Kidney epithelial cell (primary cell): ENCODE measurements around the gene SRPRB. TPM values are rescaled to one million over a fixed set of nuclear protein-coding genes. Genes with fewer than 3 reads are reported as not detected.

ENCODE experiments used
- DNase-seq: peaks from one replicate; pipeline ENCODE4 v3.0.0-alpha.2; 2010; ENCODE audit warnings: low read depth
- H3K27me3 ChIP-seq: 2 replicates; pipeline ENCODE4 v1.6.0; 2011; ENCODE audit warnings: low read length; ENCODE audit not compliant: control insufficient read depth, insufficient read depth
- H3K36me3 ChIP-seq: 2 replicates; pipeline ENCODE4 v1.5.1; 2011; ENCODE audit warnings: low read length; ENCODE audit not compliant: control insufficient read depth, insufficient read depth
- H3K4me3 ChIP-seq: 2 replicates; pipeline ENCODE4 v1.5.1; 2011; ENCODE audit warnings: low read depth, mild to moderate bottlenecking, control low read depth, low read length
- CTCF ChIP-seq: IDR thresholded peaks from 2 replicates; pipeline ENCODE4 v1.5.1; 2011; ENCODE audit warnings: mild to moderate bottlenecking, moderate library complexity, low read length, control low read depth, inconsistent platforms; ENCODE audit not compliant: insufficient read depth, poor library complexity, severe bottlenecking
- total RNA-seq: library from RNA; depleted of rRNA; stranded (reverse); fragments of >200 nt; gene quantifications from 2 replicates; pipeline ENCODE4 v1.2.3, GENCODE V29; 2015

SRPRB gene
- total RNA-seq, 1 donor from 2014 or later: 67.3 TPM

GRCh38 chr3:133836497-133837158 lies 31.0 kb downstream of the SRPRB start:
- no peak overlapping the region for H3K4me3 ChIP-seq
- H3K36me3 ChIP-seq: no peaks in the 10 kb centered on the region
- no peak for TF ChIP-seq CTCF
- H3K27me3 ChIP-seq: no peaks in the 10 kb centered on the region
- no peak for DNase-seq

- H3K27me3 ChIP-seq: no peaks in the 10 kb centered on the region
- TF ChIP-seq CTCF: no peak
Observed at GRCh38 chr3:133837487-133838295, 32.1 kb downstream of the SRPRB start.

GRCh38 chr3:133838296-133838789 lies 32.7 kb downstream of the SRPRB start:
- Histone ChIP-seq H3K4me3 (no peak overlapping the region), H3K36me3 (no peaks in the 10 kb centered on the region), H3K27me3 (no peaks in the 10 kb centered on the region)
- TF ChIP-seq CTCF: no peak
- DNase-seq: no peak

More at GRCh38 chr3:133837487-133838295, 32.1 kb downstream of the SRPRB start:
- DNase-seq: no peak
- no peaks in the 10 kb centered on the region for H3K36me3 ChIP-seq
- H3K4me3 ChIP-seq: no peak overlapping the region

- Histone ChIP-seq H3K4me3 (no peak overlapping the region), H3K27me3 (no peaks in the 10 kb centered on the region), H3K36me3 (no peaks in the 10 kb centered on the region)
- no peak for DNase-seq
- TF ChIP-seq CTCF: no peak
Observed at GRCh38 chr3:133838916-133839800, 33.5 kb downstream of the SRPRB start.

- DNase-seq: no peak
- no peaks in the 10 kb centered on the region for H3K36me3 ChIP-seq
- TF ChIP-seq CTCF: no peak
- H3K27me3 ChIP-seq: no peaks in the 10 kb centered on the region
- H3K4me3 ChIP-seq: no peak overlapping the region
Observed at GRCh38 chr3:133840055-133840737, 34.6 kb downstream of the SRPRB start.
